ENCODE results near the gene BCL7B.

The BCL7B gene

GRCh38 chr7:73549176-73549575 lies 8.3 kb downstream of the BCL7B start:
- Histone ChIP-seq H3K79me2 (ENCODE audit: control insufficient read depth, low read length) (peaks cover 94% of the 10 kb centered on the region), H3K4me3 (ENCODE audit: low read length) (no peak overlapping the region), H3K9me3 (ENCODE audit: control insufficient read depth, insufficient read depth, low read length) (no peaks in the 10 kb centered on the region), H3K27me3 (ENCODE audit: control insufficient read depth, low read length) (no peaks in the 10 kb centered on the region), H3F3A (ENCODE audit: control insufficient read depth, insufficient read depth) (0 out of 2 replicates have a peak, but pooled peaks cover 6% of the 10 kb centered on the region), H4K20me1 (ENCODE audit: control insufficient read depth, insufficient read depth, low read depth, low read length) (no peaks in the 10 kb centered on the region; the same call in 1 of the 2 replicates), H3K27ac (ENCODE audit: low read depth, low read length) (no peak overlapping the region), H3K9me2 (replicated peaks; ENCODE audit: control insufficient read depth, low read length) (no peaks in the 10 kb centered on the region), H3K4me1 (ENCODE audit: control insufficient read depth, low read length) (no peaks in the 10 kb centered on the region), H3K36me3 (ENCODE audit: control insufficient read depth, low read length) (peaks cover 78% of the 10 kb centered on the region), H3K4me2 (ENCODE audit: low read length) (no peak overlapping the region)
- TF ChIP-seq CTCF (IDR thresholded peaks at IDR 0.05; ENCODE audit: low read depth, low read length, poor library complexity, severe bottlenecking) = no peak
- TF ChIP-seq EZH2phosphoT487 (IDR thresholded peaks at IDR 0.05; ENCODE audit: borderline replicate concordance, low read length) = no peak

DNA sequence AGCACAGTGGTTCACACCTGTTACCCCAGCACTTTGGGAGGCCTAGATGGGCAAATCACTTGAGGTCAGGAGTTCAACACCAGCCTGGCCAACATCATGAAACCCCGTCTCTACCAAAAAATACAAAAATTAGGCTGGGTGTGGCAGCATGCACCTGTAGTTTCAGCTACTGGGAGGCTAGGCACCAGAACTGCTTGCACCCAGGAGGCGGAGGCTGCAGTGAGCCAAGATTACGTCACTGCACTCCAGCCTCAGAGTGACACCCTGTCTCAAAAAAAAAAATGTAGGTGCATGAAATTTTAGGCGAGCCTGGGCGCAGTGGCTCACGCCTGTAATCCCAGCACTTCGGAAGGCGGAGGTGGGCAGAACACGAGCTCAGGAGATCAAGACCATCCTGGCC lies 9.6 kb downstream of the BCL7B start:
- Histone ChIP-seq H3K27ac (ENCODE audit: low read depth, low read length) (no peak overlapping the region), H3K36me3 (ENCODE audit: control insufficient read depth, low read length) (peaks cover 81% of the 10 kb centered on the region), H3K4me3 (ENCODE audit: low read length) (no peak overlapping the region), H3K27me3 (ENCODE audit: control insufficient read depth, low read length) (no peaks in the 10 kb centered on the region), H3K4me2 (ENCODE audit: low read length) (no peak overlapping the region), H3K9me2 (replicated peaks; ENCODE audit: control insufficient read depth, low read length) (no peaks in the 10 kb centered on the region), H4K20me1 (ENCODE audit: control insufficient read depth, insufficient read depth, low read depth, low read length) (no peaks in the 10 kb centered on the region; the same call in 1 of the 2 replicates), H3K4me1 (ENCODE audit: control insufficient read depth, low read length) (no peaks in the 10 kb centered on the region), H3K9me3 (ENCODE audit: control insufficient read depth, insufficient read depth, low read length) (no peaks in the 10 kb centered on the region), H3K79me2 (ENCODE audit: control insufficient read depth, low read length) (peaks cover 90% of the 10 kb centered on the region), H3F3A (ENCODE audit: control insufficient read depth, insufficient read depth) (0 out of 2 replicates have a peak, but pooled peaks cover 6% of the 10 kb centered on the region)
- no peak for TF ChIP-seq EZH2phosphoT487 (IDR thresholded peaks at IDR 0.05; ENCODE audit: borderline replicate concordance, low read length)
- no peak for TF ChIP-seq CTCF (IDR thresholded peaks at IDR 0.05; ENCODE audit: low read depth, low read length, poor library complexity, severe bottlenecking)

GRCh38 chr7:73544678-73545077 lies 12.8 kb downstream of the BCL7B start:
- peaks cover 78% of the 10 kb centered on the region for H3K36me3 ChIP-seq (ENCODE audit: control insufficient read depth, low read length)
- no peaks in the 10 kb centered on the region for H3K9me3 ChIP-seq (ENCODE audit: control insufficient read depth, insufficient read depth, low read length)
- no peaks in the 10 kb centered on the region for H3K9me2 ChIP-seq (replicated peaks; ENCODE audit: control insufficient read depth, low read length)
- H3K4me2 ChIP-seq (ENCODE audit: low read length) = no peak overlapping the region
- no peaks in the 10 kb centered on the region for H3K27me3 ChIP-seq (ENCODE audit: control insufficient read depth, low read length)
- 0 out of 2 replicates have a peak, but pooled peaks cover 2% of the 10 kb centered on the region for H3F3A ChIP-seq (ENCODE audit: control insufficient read depth, insufficient read depth)
- H3K4me3 ChIP-seq (ENCODE audit: low read length) = no peak overlapping the region
- H3K4me1 ChIP-seq (ENCODE audit: control insufficient read depth, low read length) = no peaks in the 10 kb centered on the region
- H3K27ac ChIP-seq (ENCODE audit: low read depth, low read length) = no peak overlapping the region
- H3K79me2 ChIP-seq (ENCODE audit: control insufficient read depth, low read length) = peaks cover 70% of the 10 kb centered on the region
- H4K20me1 ChIP-seq (ENCODE audit: control insufficient read depth, insufficient read depth, low read depth, low read length) = no peaks in the 10 kb centered on the region; the same call in 1 of the 2 replicates
- TF ChIP-seq EZH2phosphoT487 (IDR thresholded peaks at IDR 0.05; ENCODE audit: borderline replicate concordance, low read length) (no peak), CTCF (IDR thresholded peaks at IDR 0.05; ENCODE audit: low read depth, low read length, poor library complexity, severe bottlenecking) (no peak)

Measured in DOHH2 (cell line).